NOMO-1 (cell line): ENCODE results near the gene PCDHGB1.
"Not testable (repeated sequence)": the region's sequence is repeated elsewhere in the genome, so short reads cannot be mapped to it uniquely, and the experiment has no call there.

Experiments
- DNase-seq, 2 experiments: peaks; one replicate each; lab custom pipeline; 2025; ENCODE audit not compliant: unreplicated experiment in 2 of 2; lab: John Stamatoyannopoulos, UW

Gene PCDHGB1

DNA sequence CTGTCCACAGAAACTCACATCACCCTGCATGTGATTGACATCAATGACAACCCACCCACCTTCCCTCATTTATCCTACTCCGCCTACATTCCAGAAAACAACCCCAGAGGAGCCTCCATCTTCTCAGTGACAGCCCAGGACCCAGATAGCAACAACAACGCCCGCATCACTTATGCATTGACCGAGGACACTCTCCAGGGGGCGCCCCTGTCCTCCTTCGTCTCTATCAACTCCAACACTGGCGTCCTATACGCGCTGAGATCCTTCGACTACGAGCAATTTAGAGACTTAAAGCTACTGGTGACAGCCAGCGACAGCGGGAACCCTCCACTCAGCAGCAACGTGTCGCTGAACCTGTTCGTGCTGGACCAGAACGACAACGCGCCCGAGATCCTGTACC lies 4.6 kb upstream of the PCDHGB1 start:
- DNase-seq: no peak

DNA sequence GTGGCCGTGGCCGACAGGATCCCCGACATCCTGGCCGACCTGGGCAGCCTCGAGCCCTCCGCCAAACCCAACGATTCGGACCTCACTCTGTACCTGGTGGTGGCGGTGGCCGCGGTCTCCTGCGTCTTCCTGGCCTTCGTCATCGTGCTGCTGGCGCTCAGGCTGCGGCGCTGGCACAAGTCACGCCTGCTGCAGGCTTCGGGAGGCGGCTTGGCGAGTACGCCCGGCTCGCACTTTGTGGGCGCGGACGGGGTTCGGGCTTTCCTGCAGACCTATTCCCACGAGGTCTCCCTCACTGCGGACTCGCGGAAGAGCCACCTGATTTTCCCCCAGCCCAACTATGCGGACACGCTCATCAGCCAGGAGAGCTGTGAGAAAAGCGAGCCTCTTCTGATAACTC lies 3.9 kb upstream of the PCDHGB1 start:
- not testable (repeated sequence) for DNase-seq

DNA sequence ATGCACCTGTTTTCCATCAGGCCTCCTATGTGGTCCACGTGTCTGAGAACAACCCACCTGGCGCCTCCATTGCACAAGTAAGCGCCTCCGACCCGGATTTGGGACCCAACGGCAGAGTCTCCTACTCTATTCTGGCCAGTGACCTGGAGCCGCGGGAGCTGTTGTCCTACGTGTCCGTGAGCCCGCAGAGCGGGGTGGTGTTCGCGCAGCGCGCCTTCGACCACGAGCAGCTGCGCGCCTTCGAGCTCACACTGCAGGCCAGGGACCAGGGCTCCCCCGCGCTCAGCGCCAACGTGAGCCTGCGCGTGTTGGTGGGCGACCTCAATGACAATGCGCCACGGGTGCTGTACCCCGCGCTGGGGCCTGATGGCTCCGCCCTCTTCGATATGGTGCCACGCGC lies 1.7 kb downstream of the PCDHGB1 start:
- DNase-seq: no peak

DNA sequence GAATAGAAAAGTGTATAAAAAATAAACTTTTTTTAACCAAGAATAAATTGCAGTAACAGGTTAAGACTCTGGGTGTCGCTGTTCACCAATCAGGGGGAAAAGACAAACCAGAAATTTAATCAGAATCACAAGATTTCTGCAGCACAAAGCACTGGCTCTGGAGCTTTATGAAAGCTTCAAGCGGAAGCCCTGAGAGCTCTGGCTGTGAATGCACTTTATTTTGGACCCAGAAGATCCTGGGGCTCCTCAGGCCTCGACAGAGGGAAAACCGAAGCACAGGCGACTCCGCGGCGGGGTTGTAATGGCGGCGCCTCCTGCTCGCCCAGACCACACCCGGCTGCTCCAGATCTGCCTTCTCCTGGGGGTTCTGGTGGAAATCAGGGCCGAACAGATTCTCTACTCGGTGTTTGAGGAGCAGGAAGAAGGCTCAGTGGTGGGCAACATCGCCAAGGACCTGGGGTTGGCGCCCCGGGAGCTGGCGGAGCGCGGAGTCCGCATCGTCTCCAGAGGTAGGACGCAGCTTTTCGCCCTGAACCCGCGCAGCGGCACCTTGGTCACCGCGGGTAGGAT lies 5.1 kb downstream of the PCDHGB1 start, which contains the start of gene PCDHGA4:
Gene PCDHGA4 (plus strand): TSS at position 122 of the 570 bp plus-strand sequence. CDS start 87 bp downstream, at position 209.
- no peak for DNase-seq

DNA sequence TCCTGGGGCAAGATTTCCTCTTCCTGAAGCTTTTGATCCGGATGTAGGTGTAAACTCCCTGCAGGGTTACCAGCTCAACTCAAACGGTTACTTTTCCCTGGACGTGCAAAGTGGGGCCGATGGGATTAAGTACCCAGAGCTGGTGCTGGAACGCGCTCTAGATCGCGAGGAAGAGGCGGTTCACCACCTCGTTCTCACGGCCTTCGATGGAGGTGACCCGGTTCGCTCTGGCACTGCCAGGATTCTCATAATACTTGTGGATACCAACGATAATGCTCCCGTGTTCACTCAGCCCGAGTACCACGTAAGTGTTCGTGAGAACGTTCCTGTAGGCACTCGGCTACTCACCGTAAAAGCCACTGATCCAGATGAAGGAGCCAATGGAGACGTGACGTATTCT lies 5.7 kb downstream of the PCDHGB1 start:
- DNase-seq: no peak

DNA sequence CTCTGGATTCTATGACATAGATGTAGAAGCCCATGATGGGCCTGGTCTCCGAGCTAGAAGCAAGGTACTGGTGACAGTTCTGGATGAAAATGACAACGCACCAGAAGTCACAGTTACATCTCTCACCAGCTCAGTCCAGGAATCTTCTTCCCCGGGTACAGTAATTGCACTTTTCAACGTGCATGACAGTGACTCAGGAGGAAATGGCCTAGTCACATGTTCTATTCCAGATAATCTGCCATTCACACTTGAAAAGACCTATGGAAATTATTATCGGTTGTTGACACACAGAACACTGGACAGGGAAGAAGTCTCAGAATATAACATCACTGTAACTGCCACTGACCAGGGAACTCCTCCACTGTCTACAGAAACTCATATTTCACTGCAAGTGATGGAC lies 6.2 kb downstream of the PCDHGB1 start:
- no peak for DNase-seq

DNA sequence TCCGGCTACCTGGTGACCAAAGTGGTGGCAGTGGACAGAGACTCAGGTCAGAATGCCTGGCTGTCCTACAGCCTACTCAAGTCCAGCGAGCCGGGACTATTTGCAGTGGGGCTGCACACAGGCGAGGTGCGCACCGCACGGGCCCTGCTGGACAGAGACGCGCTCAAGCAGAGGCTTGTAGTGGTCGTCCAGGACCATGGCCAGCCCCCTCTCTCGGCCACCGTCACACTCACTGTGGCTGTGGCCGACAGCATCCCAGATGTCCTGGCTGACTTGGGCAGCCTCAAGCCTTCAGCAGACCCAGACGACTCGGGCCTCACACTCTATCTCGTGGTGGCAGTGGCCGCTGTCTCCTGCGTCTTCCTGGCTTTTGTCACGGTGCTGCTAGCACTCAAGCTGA lies 7.1 kb downstream of the PCDHGB1 start:
- DNase-seq: no peak

DNA sequence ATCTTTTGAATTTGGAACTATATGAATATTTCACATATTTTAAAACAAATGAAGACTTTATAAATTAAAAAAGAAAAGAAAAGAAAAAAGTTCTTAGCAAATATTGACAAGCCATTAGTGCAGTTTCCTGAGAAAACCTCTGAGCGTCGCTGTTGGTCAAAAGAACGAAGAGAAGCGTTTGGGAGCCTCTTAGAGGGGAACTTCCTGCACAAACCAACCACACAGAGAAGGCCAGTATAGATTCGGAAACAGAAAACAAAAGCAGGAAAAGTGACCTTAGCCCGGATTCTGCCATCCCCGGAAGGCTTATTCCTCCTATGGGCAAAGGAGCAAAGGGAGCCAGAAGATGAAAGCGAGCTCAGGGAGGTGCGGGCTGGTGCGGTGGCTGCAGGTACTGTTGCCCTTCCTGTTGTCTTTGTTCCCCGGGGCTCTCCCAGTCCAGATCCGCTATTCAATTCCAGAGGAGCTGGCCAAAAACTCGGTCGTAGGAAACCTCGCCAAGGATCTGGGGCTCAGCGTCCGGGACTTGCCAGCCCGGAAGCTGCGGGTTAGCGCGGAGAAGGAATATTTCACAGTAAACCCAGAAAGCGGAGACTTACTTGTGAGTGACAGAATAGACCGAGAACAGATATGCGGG lies 10.0 kb downstream of the PCDHGB1 start, which contains the start of gene PCDHGB2:
Gene PCDHGB2 (plus strand): TSS at position 205 of the 637 bp plus-strand sequence. CDS start 142 bp downstream, at position 347.
- DNase-seq: peak; percentile 47 to 48

DNA sequence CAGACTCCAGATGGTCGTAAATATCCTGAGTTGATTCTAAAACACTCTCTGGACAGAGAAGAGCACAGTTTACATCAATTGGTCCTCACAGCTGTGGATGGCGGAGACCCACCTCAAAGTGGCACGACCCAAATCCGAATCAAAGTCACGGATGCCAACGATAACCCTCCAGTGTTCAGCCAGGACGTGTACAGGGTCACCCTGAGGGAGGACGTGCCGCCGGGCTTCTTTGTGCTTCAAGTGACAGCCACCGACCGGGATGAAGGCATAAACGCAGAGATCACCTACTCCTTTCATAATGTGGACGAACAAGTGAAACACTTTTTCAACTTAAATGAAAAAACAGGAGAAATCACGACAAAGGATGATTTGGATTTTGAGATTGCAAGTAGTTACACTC lies 10.8 kb downstream of the PCDHGB1 start:
- DNase-seq: no peak

DNA sequence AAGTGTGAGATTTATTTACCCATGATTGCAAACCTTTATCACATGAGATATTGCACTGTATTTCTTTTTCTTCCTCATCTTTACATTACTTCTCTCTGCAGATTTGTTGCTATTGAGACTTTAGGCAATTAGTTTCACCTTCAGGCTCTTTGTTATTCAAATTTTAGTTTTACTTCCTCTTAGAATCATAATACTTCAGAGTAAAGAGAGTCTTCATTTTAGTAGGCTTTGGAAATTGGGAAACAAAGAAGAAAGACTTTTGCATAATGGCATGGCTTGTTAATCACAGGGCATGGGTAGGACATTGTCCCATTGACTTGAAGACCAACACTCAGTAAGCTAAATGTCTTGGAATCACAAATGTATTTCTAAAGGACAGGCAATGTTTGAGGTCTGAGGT lies 12.8 kb downstream of the PCDHGB1 start:
- peak in 1 of 2 experiments; percentile 16 for DNase-seq

DNA sequence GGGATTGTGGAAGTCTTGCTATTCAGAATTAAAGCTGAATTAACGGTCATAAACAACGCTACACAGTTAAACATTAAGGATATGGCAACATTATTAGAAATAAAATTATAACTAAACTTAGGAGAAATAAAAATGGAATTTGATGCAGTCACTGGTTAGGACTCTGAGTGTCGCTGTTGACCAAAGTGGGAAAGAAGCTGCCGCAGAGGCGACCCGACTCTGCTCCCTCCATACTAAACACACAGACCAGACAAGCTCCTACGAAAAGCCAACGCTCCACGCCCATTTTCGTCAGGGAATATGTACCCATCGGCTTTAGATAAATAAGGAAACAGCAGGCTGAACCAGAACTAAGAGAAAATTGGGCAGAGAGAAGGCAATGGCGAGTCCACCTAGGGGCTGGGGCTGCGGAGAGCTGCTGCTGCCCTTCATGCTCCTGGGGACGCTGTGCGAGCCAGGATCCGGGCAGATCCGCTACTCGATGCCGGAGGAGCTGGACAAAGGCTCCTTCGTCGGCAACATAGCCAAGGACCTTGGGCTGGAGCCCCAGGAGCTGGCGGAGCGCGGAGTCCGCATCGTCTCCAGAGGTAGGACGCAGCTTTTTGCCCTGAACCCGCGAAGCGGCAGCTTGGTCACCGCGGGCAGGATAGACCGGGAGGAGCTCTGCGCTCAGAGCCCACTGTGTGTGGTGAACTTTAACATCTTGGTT lies 14.2 kb downstream of the PCDHGB1 start, which contains the start of gene PCDHGA5:
Gene PCDHGA5 (plus strand): TSS at position 211 of the 709 bp plus-strand sequence. CDS start 169 bp downstream, at position 380.
- DNase-seq: no peak

DNA sequence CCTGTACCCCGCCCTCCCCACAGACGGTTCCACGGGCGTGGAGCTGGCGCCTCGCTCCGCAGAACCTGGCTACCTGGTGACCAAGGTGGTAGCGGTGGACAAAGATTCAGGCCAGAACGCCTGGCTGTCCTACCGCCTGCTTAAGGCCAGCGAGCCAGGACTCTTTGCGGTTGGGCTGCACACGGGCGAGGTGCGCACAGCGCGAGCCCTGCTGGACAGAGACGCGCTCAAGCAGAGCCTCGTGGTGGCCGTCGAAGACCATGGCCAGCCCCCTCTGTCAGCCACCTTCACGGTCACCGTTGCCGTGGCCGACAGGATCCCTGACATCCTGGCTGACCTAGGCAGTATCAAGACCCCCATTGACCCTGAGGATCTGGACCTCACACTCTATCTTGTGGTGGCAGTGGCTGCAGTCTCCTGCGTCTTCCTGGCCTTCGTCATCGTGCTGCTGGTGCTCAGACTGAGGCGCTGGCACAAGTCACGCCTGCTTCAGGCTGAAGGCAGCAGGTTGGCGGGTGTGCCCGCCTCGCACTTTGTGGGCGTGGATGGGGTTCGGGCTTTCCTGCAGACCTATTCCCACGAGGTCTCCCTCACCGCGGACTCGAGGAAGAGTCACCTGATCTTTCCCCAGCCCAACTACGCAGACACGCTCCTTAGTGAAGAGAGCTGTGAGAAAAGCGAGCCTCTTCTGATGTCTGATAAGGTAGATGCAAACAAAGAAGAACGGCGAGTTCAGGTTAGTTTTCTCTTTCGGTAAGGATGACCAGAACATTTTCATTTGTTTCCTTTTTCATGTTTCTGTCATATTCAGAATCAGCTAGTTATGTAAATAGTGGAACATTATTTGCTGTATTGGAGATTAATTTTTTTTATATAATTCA lies 16.4 kb downstream of the PCDHGB1 start:
- DNase-seq: no peak

DNA sequence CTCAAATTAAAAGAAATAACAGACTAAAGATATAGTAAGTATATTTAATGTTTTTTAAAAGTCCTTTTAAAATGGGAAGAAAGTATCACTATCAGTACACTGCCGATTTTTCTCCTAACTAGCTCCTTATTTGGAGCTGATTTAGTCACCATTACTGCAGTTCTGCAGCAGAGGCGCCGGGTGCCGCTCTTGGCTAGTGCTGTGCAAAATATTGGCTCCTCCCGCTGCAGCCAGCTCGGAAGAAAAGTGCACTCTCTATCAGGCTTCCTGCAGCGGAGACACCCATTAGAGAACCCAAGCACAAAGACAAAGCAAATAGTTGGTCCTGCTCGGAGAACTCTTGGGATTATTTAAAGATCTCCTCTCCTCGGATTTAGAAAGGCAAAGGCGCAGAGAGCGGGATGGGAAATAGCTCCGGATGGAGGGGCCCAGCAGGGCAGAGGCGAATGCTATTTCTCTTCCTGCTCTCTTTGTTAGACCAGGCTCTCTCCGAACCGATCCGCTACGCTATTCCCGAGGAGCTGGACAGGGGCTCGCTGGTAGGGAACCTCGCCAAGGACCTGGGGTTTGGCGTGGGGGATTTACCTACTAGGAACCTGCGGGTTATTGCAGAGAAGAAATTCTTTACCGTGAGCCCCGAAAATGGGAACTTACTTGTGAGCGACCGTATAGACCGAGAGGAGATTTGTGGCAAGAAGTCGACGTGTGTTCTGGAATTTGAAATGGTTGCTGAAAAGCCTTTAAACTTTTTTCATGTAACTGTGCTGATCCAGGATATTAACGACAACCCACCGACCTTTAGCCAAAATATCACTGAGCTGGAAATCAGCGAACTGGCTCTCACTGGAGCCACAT lies 20.3 kb downstream of the PCDHGB1 start, which contains the start of gene PCDHGB3:
Gene PCDHGB3 (plus strand): TSS at position 249 of the 855 bp plus-strand sequence. CDS start 153 bp downstream, at position 402.
- DNase-seq: peak; percentile 48 to 59

DNA sequence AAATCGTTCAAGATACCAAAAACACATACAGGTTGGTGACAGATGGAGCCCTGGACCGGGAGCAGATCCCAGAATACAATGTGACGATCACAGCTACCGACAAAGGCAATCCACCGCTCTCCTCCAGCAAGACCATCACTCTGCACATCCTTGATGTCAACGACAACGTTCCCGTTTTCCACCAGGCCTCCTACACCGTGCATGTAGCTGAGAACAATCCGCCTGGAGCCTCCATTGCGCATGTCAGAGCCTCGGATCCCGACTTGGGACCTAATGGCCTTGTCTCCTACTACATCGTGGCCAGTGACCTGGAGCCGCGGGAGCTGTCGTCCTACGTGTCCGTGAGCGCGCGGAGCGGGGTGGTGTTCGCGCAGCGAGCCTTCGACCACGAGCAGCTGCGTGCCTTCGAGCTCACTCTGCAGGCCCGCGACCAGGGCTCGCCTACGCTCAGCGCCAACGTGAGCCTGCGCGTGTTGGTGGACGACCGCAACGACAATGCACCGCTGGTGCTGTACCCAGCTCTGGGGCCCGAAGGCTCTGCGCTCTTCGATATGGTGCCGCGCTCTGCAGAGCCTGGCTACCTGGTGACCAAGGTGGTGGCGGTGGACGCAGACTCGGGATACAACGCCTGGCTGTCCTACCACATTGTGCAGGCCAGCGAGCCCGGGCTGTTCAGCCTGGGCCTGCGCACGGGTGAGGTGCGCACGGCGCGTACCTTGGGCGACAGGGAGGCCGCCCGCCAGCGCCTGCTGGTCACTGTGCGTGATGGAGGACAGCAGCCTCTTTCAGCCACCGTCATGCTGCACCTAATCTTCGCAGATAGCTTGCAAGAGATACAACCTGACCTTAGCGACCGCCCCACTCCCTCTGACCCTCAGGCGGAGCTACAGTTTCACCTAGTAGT lies 21.9 kb downstream of the PCDHGB1 start:
- DNase-seq: no peak

DNA sequence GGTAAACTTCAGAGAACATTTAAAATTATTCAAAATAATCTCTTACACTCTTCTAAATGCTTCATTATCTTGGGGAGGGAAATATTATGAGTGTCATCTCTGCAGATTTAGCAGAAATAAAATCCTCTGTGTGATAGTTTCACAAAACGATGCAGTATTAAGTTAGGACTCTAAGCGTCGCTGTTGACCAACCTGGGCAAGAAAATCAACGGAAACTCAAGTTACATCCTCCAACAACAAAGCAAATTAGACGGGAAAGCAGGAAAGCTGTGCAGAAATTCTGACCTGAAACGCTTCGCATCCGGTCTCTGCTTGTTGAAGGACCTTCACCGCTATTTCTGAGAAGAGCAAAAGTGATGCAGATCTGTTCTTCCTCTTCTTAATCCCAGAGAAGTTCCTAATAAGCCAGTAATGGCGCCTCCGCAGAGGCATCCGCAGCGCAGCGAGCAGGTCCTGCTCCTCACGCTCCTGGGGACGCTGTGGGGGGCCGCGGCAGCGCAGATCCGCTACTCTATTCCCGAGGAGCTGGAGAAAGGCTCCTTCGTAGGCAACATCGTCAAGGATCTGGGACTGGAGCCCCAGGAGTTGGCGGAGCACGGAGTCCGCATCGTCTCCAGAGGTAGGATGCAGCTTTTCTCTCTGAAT lies 23.9 kb downstream of the PCDHGB1 start, which contains the start of gene PCDHGA6:
Gene PCDHGA6 (plus strand): TSS at position 219 of the 645 bp plus-strand sequence. CDS start 193 bp downstream, at position 412.
- DNase-seq: no peak

DNA sequence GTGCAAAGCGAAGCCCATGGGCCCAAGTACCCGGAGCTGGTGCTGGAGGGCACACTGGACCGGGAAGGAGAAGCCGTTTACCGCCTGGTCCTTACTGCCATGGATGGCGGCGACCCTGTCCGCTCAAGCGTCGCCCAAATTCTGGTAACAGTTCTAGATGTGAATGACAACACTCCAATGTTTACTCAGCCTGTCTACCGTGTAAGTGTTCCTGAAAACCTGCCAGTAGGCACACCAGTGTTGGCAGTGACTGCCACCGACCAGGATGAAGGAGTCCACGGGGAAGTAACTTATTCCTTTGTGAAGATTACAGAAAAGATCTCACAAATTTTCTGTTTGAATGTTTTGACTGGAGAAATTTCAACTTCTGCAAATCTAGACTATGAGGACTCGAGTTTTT lies 24.7 kb downstream of the PCDHGB1 start:
- DNase-seq: no peak

DNA sequence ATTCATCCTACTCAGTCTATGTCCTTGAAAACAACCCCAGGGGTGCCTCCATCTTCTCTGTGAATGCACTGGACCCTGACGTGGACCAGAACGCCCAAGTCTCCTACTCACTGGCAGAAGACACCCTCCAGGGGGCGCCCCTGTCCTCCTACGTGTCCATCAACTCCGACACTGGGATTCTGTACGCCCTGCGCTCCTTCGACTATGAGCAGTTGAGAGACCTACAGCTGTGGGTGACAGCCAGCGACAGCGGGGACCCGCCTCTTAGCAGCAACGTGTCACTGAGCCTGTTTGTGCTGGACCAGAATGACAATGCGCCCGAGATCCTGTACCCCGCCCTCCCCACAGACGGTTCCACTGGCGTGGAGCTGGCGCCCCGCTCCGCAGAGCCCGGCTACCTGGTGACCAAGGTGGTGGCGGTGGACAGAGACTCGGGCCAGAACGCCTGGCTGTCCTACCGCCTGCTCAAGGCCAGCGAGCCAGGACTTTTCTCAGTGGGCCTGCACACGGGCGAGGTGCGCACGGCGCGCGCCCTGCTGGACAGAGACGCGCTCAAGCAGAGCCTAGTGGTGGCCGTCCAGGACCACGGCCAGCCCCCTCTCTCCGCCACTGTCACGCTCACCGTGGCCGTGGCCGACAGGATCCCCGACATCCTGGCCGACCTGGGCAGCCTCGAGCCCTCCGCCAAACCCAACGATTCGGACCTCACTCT lies 25.7 kb downstream of the PCDHGB1 start:
- DNase-seq: not testable (repeated sequence)
